ENCODE data around the gene NUP107.
A peak's percentile ranks its signal among the peaks of the same experiment; 100 is the strongest.

The NUP107 gene

GRCh38 chr12:68769941-68770340, 83.2 kb downstream of the NUP107 start:
- no peaks in the 10 kb centered on the region for H4K20me1 ChIP-seq (ENCODE audit: low read depth, low read length)
- no peaks in the 10 kb centered on the region for H3K9me2 ChIP-seq (replicated peaks; ENCODE audit: insufficient read depth, low read length)
- H2AFZ ChIP-seq (ENCODE audit: low read depth, low read length, severe bottlenecking) = no peak overlapping the region
- peaks cover 41% of the 10 kb centered on the region for H3F3A ChIP-seq (ENCODE audit: insufficient read depth)
- H3K9me3 ChIP-seq (ENCODE audit: insufficient read depth, low read length) = no peaks in the 10 kb centered on the region
- H3K79me2 ChIP-seq (ENCODE audit: insufficient read depth, low read length) = no peaks in the 10 kb centered on the region
- H3K36me3 ChIP-seq (ENCODE audit: low read length) = no peaks in the 10 kb centered on the region
- H3K9ac ChIP-seq (ENCODE audit: low read length) = no peak overlapping the region
- H3K27ac ChIP-seq (ENCODE audit: low read depth, low read length) = 0 out of 2 replicates have a peak overlapping the region, but pooled peaks have one; percentile 0
- no peak overlapping the region for H3K4me2 ChIP-seq (ENCODE audit: low read depth, low read length, poor library complexity, severe bottlenecking)
- no peak overlapping the region for H3K4me3 ChIP-seq (ENCODE audit: insufficient read depth, low read length, poor library complexity, severe bottlenecking)
- H3K27me3 ChIP-seq (ENCODE audit: low read length) = no peaks in the 10 kb centered on the region
- no peak for TF ChIP-seq EZH2phosphoT487 (conservative IDR thresholded peaks at IDR 0.05; ENCODE audit: low read length)
- TF ChIP-seq, protein P1, sequence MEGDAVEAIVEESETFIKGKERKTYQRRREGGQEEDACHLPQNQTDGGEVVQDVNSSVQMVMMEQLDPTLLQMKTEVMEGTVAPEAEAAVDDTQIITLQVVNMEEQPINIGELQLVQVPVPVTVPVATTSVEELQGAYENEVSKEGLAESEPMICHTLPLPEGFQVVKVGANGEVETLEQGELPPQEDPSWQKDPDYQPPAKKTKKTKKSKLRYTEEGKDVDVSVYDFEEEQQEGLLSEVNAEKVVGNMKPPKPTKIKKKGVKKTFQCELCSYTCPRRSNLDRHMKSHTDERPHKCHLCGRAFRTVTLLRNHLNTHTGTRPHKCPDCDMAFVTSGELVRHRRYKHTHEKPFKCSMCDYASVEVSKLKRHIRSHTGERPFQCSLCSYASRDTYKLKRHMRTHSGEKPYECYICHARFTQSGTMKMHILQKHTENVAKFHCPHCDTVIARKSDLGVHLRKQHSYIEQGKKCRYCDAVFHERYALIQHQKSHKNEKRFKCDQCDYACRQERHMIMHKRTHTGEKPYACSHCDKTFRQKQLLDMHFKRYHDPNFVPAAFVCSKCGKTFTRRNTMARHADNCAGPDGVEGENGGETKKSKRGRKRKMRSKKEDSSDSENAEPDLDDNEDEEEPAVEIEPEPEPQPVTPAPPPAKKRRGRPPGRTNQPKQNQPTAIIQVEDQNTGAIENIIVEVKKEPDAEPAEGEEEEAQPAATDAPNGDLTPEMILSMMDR (IDR thresholded peaks at IDR 0.05; ENCODE audit: insufficient read depth, low read length, poor library complexity, severe bottlenecking) = no peak

DNA sequence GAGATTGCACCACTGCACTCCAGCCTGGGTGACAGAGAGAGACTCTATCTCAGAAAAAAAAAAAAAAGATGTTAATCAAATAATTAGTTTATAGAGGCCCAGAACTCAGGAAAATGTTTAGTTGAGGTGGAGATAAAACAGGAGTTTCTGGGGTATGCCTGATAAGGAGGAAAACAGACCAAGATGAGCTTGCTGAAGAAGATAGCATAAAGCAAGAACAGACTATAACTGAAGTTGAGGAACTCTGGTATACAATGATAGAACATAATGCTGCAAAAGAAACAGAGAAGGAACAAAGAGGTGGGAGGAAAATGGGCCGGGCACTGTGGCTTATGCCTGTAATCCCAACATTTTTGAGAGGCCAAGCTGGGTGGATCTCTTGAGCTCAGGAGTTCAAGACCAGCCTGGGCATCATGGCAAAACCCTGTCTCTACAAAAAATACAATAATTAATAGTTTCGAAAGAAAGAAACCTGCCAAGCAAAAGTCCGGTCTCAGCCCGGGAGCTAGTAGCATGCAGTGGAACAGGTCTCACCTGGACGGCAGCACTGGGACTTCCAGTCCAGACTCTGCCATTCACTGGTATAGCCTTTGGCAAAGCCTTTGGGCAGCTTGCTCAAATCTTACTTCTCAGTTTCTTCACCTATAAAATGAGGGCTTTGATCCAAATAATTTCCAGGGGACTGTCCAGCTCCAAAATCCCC, 84.6 kb downstream of the NUP107 start:
- no peaks in the 10 kb centered on the region for H3K9me3 ChIP-seq (ENCODE audit: insufficient read depth, low read length)
- no peak overlapping the region for H2AFZ ChIP-seq (ENCODE audit: low read depth, low read length, severe bottlenecking)
- H3K79me2 ChIP-seq (ENCODE audit: insufficient read depth, low read length) = no peaks in the 10 kb centered on the region
- no peak overlapping the region for H3K9ac ChIP-seq (ENCODE audit: low read length)
- H3K36me3 ChIP-seq (ENCODE audit: low read length) = no peaks in the 10 kb centered on the region
- H3K27ac ChIP-seq (ENCODE audit: low read depth, low read length) = peak overlapping the region; percentile 87
- no peaks in the 10 kb centered on the region for H4K20me1 ChIP-seq (ENCODE audit: low read depth, low read length)
- H3K9me2 ChIP-seq (replicated peaks; ENCODE audit: insufficient read depth, low read length) = no peaks in the 10 kb centered on the region
- TF ChIP-seq, protein P1 (IDR thresholded peaks at IDR 0.05; ENCODE audit: insufficient read depth, low read length, poor library complexity, severe bottlenecking) = no peak
- no peak overlapping the region for H3K4me3 ChIP-seq (ENCODE audit: insufficient read depth, low read length, poor library complexity, severe bottlenecking)
- peak overlapping the region; percentile 12 for H3K4me2 ChIP-seq (ENCODE audit: low read depth, low read length, poor library complexity, severe bottlenecking)
- no peaks in the 10 kb centered on the region for H3K27me3 ChIP-seq (ENCODE audit: low read length)
- H3F3A ChIP-seq (ENCODE audit: insufficient read depth) = peaks cover 41% of the 10 kb centered on the region

GRCh38 chr12:68772714-68773113, 85.9 kb downstream of the NUP107 start:
- peaks cover 37% of the 10 kb centered on the region for H3F3A ChIP-seq (ENCODE audit: insufficient read depth)
- no peak for TF ChIP-seq EZH2phosphoT487 (conservative IDR thresholded peaks at IDR 0.05; ENCODE audit: low read length)
- TF ChIP-seq, protein P1 (IDR thresholded peaks at IDR 0.05; ENCODE audit: insufficient read depth, low read length, poor library complexity, severe bottlenecking) = no peak
- H3K4me2 ChIP-seq (ENCODE audit: low read depth, low read length, poor library complexity, severe bottlenecking) = peak overlapping the region; percentile 71
- no peaks in the 10 kb centered on the region for H3K36me3 ChIP-seq (ENCODE audit: low read length)
- peak overlapping the region; percentile 46 for H2AFZ ChIP-seq (ENCODE audit: low read depth, low read length, severe bottlenecking)
- peak overlapping the region; percentile 87 for H3K27ac ChIP-seq (ENCODE audit: low read depth, low read length)
- H4K20me1 ChIP-seq (ENCODE audit: low read depth, low read length) = no peaks in the 10 kb centered on the region
- no peaks in the 10 kb centered on the region for H3K9me3 ChIP-seq (ENCODE audit: insufficient read depth, low read length)
- H3K9ac ChIP-seq (ENCODE audit: low read length) = peak overlapping the region; percentile 26
- H3K79me2 ChIP-seq (ENCODE audit: insufficient read depth, low read length) = no peaks in the 10 kb centered on the region
- no peaks in the 10 kb centered on the region for H3K27me3 ChIP-seq (ENCODE audit: low read length)
- H3K4me3 ChIP-seq (ENCODE audit: insufficient read depth, low read length, poor library complexity, severe bottlenecking) = peak overlapping the region; percentile 32
- no peaks in the 10 kb centered on the region for H3K9me2 ChIP-seq (replicated peaks; ENCODE audit: insufficient read depth, low read length)
